ENCODE results near the gene DNAI1. TPM values are rescaled to one million over a fixed set of nuclear protein-coding genes. Genes with fewer than 3 reads are reported as not detected.

DNAI1 gene
- total RNA-seq, 1 experiment from 2014 or later: 2.2 TPM

GRCh38 chr9:34512131-34513078 is 53.8 kb downstream of the DNAI1 start:
- Histone ChIP-seq H3K9me3 (ENCODE audit: control insufficient read depth, insufficient read depth, low read depth, low read length) (no peaks in the 10 kb centered on the region), H3K4me1 (ENCODE audit: control insufficient read depth, insufficient read depth, low read length) (no peaks in the 10 kb centered on the region), H3K27ac (ENCODE audit: low read length) (no peak overlapping the region), H3K36me3 (ENCODE audit: control insufficient read depth, insufficient read depth, low read length) (no peaks in the 10 kb centered on the region), H3K4me3 (ENCODE audit: low read depth in 2 of 2, low read length in 2 of 2) (no peak overlapping the region), H3K27me3 (ENCODE audit: control insufficient read depth, insufficient read depth, low read length) (no peaks in the 10 kb centered on the region)
- CTCF ChIA-PET: interaction anchor here (1.2 kb wide), 1 partner anchor 109 kb away, joined by 3 read pairs; no protein-coding TSS in a partner anchor
- no TSS peak for BruUV-seq (replicated peaks)
- DNase-seq (ENCODE audit: low read depth, low spot score): no peak
- TF ChIP-seq, protein P1, sequence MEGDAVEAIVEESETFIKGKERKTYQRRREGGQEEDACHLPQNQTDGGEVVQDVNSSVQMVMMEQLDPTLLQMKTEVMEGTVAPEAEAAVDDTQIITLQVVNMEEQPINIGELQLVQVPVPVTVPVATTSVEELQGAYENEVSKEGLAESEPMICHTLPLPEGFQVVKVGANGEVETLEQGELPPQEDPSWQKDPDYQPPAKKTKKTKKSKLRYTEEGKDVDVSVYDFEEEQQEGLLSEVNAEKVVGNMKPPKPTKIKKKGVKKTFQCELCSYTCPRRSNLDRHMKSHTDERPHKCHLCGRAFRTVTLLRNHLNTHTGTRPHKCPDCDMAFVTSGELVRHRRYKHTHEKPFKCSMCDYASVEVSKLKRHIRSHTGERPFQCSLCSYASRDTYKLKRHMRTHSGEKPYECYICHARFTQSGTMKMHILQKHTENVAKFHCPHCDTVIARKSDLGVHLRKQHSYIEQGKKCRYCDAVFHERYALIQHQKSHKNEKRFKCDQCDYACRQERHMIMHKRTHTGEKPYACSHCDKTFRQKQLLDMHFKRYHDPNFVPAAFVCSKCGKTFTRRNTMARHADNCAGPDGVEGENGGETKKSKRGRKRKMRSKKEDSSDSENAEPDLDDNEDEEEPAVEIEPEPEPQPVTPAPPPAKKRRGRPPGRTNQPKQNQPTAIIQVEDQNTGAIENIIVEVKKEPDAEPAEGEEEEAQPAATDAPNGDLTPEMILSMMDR (IDR thresholded peaks at IDR 0.05): no peak
- TF ChIP-seq POLR2AphosphoS5 (IDR thresholded peaks at IDR 0.05; ENCODE audit: low read depth, low read length): no peak
- no peak for TF ChIP-seq TCF7L2 (IDR thresholded peaks at IDR 0.05; ENCODE audit: low read depth, low read length)
- TF ChIP-seq SIN3A (IDR thresholded peaks at IDR 0.05; ENCODE audit: borderline replicate concordance, insufficient read depth, low read depth, low read length): no peak
- TF ChIP-seq, protein P2, sequence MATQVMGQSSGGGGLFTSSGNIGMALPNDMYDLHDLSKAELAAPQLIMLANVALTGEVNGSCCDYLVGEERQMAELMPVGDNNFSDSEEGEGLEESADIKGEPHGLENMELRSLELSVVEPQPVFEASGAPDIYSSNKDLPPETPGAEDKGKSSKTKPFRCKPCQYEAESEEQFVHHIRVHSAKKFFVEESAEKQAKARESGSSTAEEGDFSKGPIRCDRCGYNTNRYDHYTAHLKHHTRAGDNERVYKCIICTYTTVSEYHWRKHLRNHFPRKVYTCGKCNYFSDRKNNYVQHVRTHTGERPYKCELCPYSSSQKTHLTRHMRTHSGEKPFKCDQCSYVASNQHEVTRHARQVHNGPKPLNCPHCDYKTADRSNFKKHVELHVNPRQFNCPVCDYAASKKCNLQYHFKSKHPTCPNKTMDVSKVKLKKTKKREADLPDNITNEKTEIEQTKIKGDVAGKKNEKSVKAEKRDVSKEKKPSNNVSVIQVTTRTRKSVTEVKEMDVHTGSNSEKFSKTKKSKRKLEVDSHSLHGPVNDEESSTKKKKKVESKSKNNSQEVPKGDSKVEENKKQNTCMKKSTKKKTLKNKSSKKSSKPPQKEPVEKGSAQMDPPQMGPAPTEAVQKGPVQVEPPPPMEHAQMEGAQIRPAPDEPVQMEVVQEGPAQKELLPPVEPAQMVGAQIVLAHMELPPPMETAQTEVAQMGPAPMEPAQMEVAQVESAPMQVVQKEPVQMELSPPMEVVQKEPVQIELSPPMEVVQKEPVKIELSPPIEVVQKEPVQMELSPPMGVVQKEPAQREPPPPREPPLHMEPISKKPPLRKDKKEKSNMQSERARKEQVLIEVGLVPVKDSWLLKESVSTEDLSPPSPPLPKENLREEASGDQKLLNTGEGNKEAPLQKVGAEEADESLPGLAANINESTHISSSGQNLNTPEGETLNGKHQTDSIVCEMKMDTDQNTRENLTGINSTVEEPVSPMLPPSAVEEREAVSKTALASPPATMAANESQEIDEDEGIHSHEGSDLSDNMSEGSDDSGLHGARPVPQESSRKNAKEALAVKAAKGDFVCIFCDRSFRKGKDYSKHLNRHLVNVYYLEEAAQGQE (IDR thresholded peaks at IDR 0.05; ENCODE audit: insufficient read depth in 1 of 2, low read depth in 2 of 2, low read length in 1 of 2): no peak
- ATAC-seq: no peak
- intact Hi-C loops (cut with micrococcal nuclease; ENCODE audit: unreplicated experiment): no loop called here
- in situ Hi-C loops (cut with HindIII; ENCODE audit: low pct_unique_long_range_greater_than_20kb, low sequenced_read_pairs): no loop called here
- POLR2A ChIA-PET: no interaction called here

DNA sequence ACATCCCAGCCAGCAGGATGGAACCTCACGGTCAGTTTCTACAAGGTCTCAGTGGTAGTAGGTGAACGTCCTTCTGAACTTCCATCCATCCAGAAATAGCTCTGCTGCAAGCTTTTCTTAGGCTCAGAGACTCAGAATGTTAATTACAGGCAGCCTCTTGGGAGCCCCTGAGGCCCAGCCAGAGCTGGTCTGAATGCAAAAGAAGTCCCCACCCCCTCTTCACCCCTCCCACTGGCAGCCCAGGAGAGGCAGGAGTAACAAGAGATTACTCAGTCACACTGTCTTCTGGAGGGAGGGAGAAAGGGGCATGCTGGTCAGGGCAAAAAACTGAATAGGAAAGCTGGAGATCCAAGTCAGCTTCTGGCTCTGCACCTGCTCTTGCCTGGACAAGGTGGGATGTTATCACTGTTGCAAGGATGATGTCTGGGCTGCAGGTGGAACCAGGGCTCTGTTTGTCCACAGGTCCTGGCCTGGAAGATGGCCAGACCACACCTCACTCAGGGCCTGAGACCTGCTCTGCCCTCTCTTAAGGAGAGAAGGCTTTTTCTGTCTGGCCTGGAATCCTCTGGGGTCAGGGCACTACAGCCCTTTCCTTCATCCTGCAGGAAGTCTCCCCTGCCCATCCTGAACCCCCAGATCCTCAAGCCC is 55.1 kb downstream of the DNAI1 start:
- no peak for ATAC-seq
- no peaks in the 10 kb centered on the region for H3K9me3 ChIP-seq (ENCODE audit: control insufficient read depth, insufficient read depth, low read depth, low read length)
- BruUV-seq (replicated peaks): no TSS peak
- no peaks in the 10 kb centered on the region for H3K4me1 ChIP-seq (ENCODE audit: control insufficient read depth, insufficient read depth, low read length)
- ChIA-PET POLR2A (no interaction called here), CTCF (interaction anchor here (0.6 to 1.2 kb wide), 2 partner anchors 110 to 492 kb away, joined by 3 to 6 read pairs; no protein-coding TSS in a partner anchor)
- in situ Hi-C loops (cut with HindIII; ENCODE audit: low pct_unique_long_range_greater_than_20kb, low sequenced_read_pairs) (no loop called here), intact Hi-C loops (cut with micrococcal nuclease; ENCODE audit: unreplicated experiment) (no loop called here)
- DNase-seq (ENCODE audit: low read depth, low spot score): no peak
- H3K27ac ChIP-seq (ENCODE audit: low read length): no peak overlapping the region
- TF ChIP-seq, protein P2 (IDR thresholded peaks at IDR 0.05; ENCODE audit: insufficient read depth in 1 of 2, low read depth in 2 of 2, low read length in 1 of 2): no peak
- TF ChIP-seq, protein P1 (IDR thresholded peaks at IDR 0.05): no peak
- TF ChIP-seq POLR2AphosphoS5 (IDR thresholded peaks at IDR 0.05; ENCODE audit: low read depth, low read length) (no peak), SIN3A (IDR thresholded peaks at IDR 0.05; ENCODE audit: borderline replicate concordance, insufficient read depth, low read depth, low read length) (no peak), TCF7L2 (IDR thresholded peaks at IDR 0.05; ENCODE audit: low read depth, low read length) (no peak)
- H3K4me3 ChIP-seq (ENCODE audit: low read depth in 2 of 2, low read length in 2 of 2): no peak overlapping the region
- H3K36me3 ChIP-seq (ENCODE audit: control insufficient read depth, insufficient read depth, low read length): no peaks in the 10 kb centered on the region
- no peaks in the 10 kb centered on the region for H3K27me3 ChIP-seq (ENCODE audit: control insufficient read depth, insufficient read depth, low read length)
